H1 (cell line): Measurements from ENCODE around the gene ANKS1B. TPM values are rescaled to one million over a fixed set of nuclear protein-coding genes. Genes with fewer than 3 reads are reported as not detected.

ENCODE experiments used
- CTCF ChIA-PET: fragments of 300-600 bp; sonication (Branson Sonifier 250); formaldehyde crosslinking; loops from one replicate; lab custom pipeline; 2021; ENCODE audit not compliant: partially characterized antibody; lab: Charles Lee
- POLR2A ChIA-PET: fragments of 300-600 bp; sonication (Branson Sonifier 250); formaldehyde crosslinking; loops from one replicate; lab custom pipeline; 2021; ENCODE audit warnings: inconsistent platforms; ENCODE audit not compliant: partially characterized antibody; lab: Charles Lee
- DNase-seq, 2 experiments: peaks; one replicate each; pipeline versions ENCODE4 v3.0.0 to v3.0.0-alpha.2; 2010 to 2022; ENCODE audit warnings: low spot score in 2 of 2, low read depth in 1 of 2, mixed read lengths in 1 of 2
- FAIRE-seq: peaks from 2 replicates; lab custom pipeline; 2011; peaks lifted over from hg19 to GRCh38; lab: Jason Lieb, UNC
- H2AFZ ChIP-seq: 2 replicates; pipeline ENCODE4 v1.8.1; 2012; ENCODE audit warnings: low read length, inconsistent platforms
- H2AK5ac ChIP-seq: 2 replicates; pipeline ENCODE4 v1.6.1; 2013; ENCODE audit warnings: low read depth, low read length
- H2BK120ac ChIP-seq: replicated peaks from 2 replicates; pipeline ENCODE3; 2013; ENCODE audit warnings: low read depth, low read length, inconsistent platforms
- H2BK12ac ChIP-seq: 2 replicates; pipeline ENCODE4 v1.6.1; 2013; ENCODE audit warnings: low read depth, low read length
- H2BK15ac ChIP-seq: 2 replicates; pipeline ENCODE4 v1.6.1; 2013; ENCODE audit warnings: low read length
- H2BK20ac ChIP-seq: 2 replicates; pipeline ENCODE4 v1.6.1; 2013; ENCODE audit warnings: low read length
- H2BK5ac ChIP-seq: 2 replicates; pipeline ENCODE4 v1.6.1; 2013; ENCODE audit warnings: low read depth, low read length
- H3K14ac ChIP-seq: 2 replicates; pipeline ENCODE4 v1.6.1; 2013; ENCODE audit warnings: inconsistent platforms; ENCODE audit not compliant: insufficient read length
- H3K18ac ChIP-seq: 2 replicates; pipeline ENCODE4 v1.6.1; 2013; ENCODE audit warnings: low read length; ENCODE audit errors: extremely low read depth
- H3K23ac ChIP-seq: 2 replicates; pipeline ENCODE4 v1.6.1; 2013; ENCODE audit warnings: inconsistent platforms; ENCODE audit not compliant: insufficient read length
- H3K23me2 ChIP-seq: 2 replicates; pipeline ENCODE4 v1.6.1; 2013; ENCODE audit warnings: low read depth, low read length
- H3K27ac ChIP-seq: 2 replicates; pipeline ENCODE4 v1.6.1; 2011; ENCODE audit warnings: low read depth, low read length, inconsistent platforms
- H3K27me3 ChIP-seq, 4 experiments: replicated peaks in 1 of 4; 1 replicate in 1 of 4; 2 replicates in 3 of 4; pipeline versions ENCODE4 v1.6.1 to v1.8.1; 2011 to 2013; ENCODE audit warnings: low read length in 3 of 4, mild to moderate bottlenecking in 3 of 4, inconsistent platforms in 2 of 4, mixed read lengths in 2 of 4, moderate library complexity in 1 of 4; ENCODE audit not compliant: control insufficient read depth in 3 of 4, insufficient read depth in 3 of 4; ENCODE audit errors: extremely low read depth in 1 of 4
- H3K36me3 ChIP-seq, 4 experiments: 2 replicates each; pipeline versions ENCODE4 v1.6.1 to v1.8.1; 2011 to 2013; ENCODE audit warnings: mild to moderate bottlenecking in 4 of 4, low read length in 3 of 4, moderate library complexity in 2 of 4, control low read depth in 1 of 4, inconsistent platforms in 1 of 4; ENCODE audit not compliant: insufficient read depth in 4 of 4, control insufficient read depth in 2 of 4
- H3K4ac ChIP-seq: replicated peaks from 2 replicates; pipeline ENCODE3; 2013; ENCODE audit warnings: low read length, low read depth, mixed read lengths, inconsistent platforms; ENCODE audit not compliant: insufficient read length
- H3K4me1 ChIP-seq, 4 experiments: replicated peaks in 1 of 4; 1 replicate in 1 of 4; 2 replicates in 3 of 4; pipeline versions ENCODE4 v1.6.1 to v1.8.1; 2011 to 2013; ENCODE audit warnings: low read length in 3 of 4, inconsistent platforms in 2 of 4, mixed read lengths in 1 of 4; ENCODE audit not compliant: insufficient read depth in 4 of 4, control insufficient read depth in 3 of 4
- H3K4me2 ChIP-seq, 2 experiments: 2 replicates each; pipeline versions ENCODE4 v1.6.1 to v1.8.1; 2011 to 2013; ENCODE audit warnings: low read depth in 2 of 2, low read length in 2 of 2, control low read depth in 1 of 2, inconsistent platforms in 1 of 2, mild to moderate bottlenecking in 1 of 2; ENCODE audit not compliant: insufficient read depth in 1 of 2
- H3K4me3 ChIP-seq, 4 experiments: fragments of 200-600, 300-600 bp in 1 of 4; sonication (generic), shearing (Covaris generic), sonication (Bioruptor Twin) in 1 of 4; 2 replicates each; pipeline versions ENCODE4 v1.5.1 to v1.8.1; 2011 to 2016; ENCODE audit warnings: low read length in 4 of 4, low read depth in 3 of 4, control low read depth in 2 of 4, inconsistent platforms in 2 of 4, mild to moderate bottlenecking in 2 of 4, mixed read lengths in 1 of 4, moderate library complexity in 1 of 4; ENCODE audit not compliant: insufficient read depth in 2 of 4; ENCODE audit errors: extremely low read depth in 1 of 4
- H3K56ac ChIP-seq: replicated peaks from 2 replicates; pipeline ENCODE3; 2013; ENCODE audit warnings: low read depth, mild to moderate bottlenecking, mixed read lengths, low read length, inconsistent platforms; ENCODE audit not compliant: insufficient read length
- H3K79me1 ChIP-seq: 2 replicates; pipeline ENCODE4 v1.6.1; 2013; ENCODE audit warnings: low read depth, low read length, control low read depth
- H3K79me2 ChIP-seq, 2 experiments: 2 replicates each; pipeline versions ENCODE4 v1.6.1 to v1.8.1; 2012 to 2013; ENCODE audit warnings: low read length in 2 of 2, mild to moderate bottlenecking in 2 of 2, inconsistent platforms in 1 of 2; ENCODE audit not compliant: insufficient read depth in 2 of 2, control insufficient read depth in 1 of 2
- H3K9ac ChIP-seq, 4 experiments: replicated peaks in 1 of 4; 1 replicate in 1 of 4; 2 replicates in 3 of 4; pipeline versions ENCODE4 v1.6.1 to v1.8.1; 2011 to 2013; ENCODE audit warnings: low read depth in 3 of 4, low read length in 3 of 4, control low read depth in 2 of 4, mild to moderate bottlenecking in 2 of 4, moderate library complexity in 2 of 4, inconsistent platforms in 1 of 4; ENCODE audit errors: extremely low read depth in 1 of 4
- H3K9me3 ChIP-seq, 2 experiments: 2 replicates each; pipeline versions ENCODE4 v1.6.1 to v1.8.1; 2012 to 2013; ENCODE audit warnings: mild to moderate bottlenecking in 2 of 2, moderate library complexity in 2 of 2, control low read depth in 1 of 2, inconsistent platforms in 1 of 2, low read depth in 1 of 2, low read length in 1 of 2, mixed read lengths in 1 of 2; ENCODE audit not compliant: insufficient read depth in 2 of 2
- H4K20me1 ChIP-seq, 2 experiments: replicated peaks in 1 of 2; 2 replicates each; pipeline versions ENCODE3 to v1.8.1; 2011 to 2013; ENCODE audit warnings: inconsistent platforms in 2 of 2, low read length in 2 of 2, mild to moderate bottlenecking in 1 of 2; ENCODE audit not compliant: insufficient read depth in 2 of 2, control insufficient read depth in 1 of 2
- H4K5ac ChIP-seq: 2 replicates; pipeline ENCODE4 v1.6.1; 2013; ENCODE audit warnings: low read length, low read depth, mixed read lengths, inconsistent platforms; ENCODE audit not compliant: insufficient read length
- H4K8ac ChIP-seq: 2 replicates; pipeline ENCODE4 v1.8.0; 2013; ENCODE audit warnings: mild to moderate bottlenecking, moderate library complexity, low read length, inconsistent platforms; ENCODE audit not compliant: insufficient read depth; ENCODE audit errors: extremely low read depth
- H4K91ac ChIP-seq: replicated peaks from 2 replicates; pipeline ENCODE3; 2013; ENCODE audit warnings: low read length, mixed read lengths, inconsistent platforms; ENCODE audit not compliant: insufficient read length
- CHD2 ChIP-seq: IDR thresholded peaks from 2 replicates; pipeline ENCODE4 v1.6.1; 2012; ENCODE audit warnings: low read length, improper control_type of control experiment
- EGR1 ChIP-seq: IDR thresholded peaks from 2 replicates; pipeline ENCODE4 v1.6.1; 2011; ENCODE audit warnings: low read depth, low read length, borderline replicate concordance
- HDAC2 ChIP-seq, 2 experiments: fragments of 300-600 bp in 1 of 2; sonication (generic) in 1 of 2; IDR thresholded peaks; 2 replicates each; pipeline ENCODE4 v1.6.1; 2011 to 2012; ENCODE audit warnings: low read depth in 2 of 2, low read length in 2 of 2, mild to moderate bottlenecking in 2 of 2, moderate library complexity in 2 of 2, borderline replicate concordance in 1 of 2, inconsistent platforms in 1 of 2
- JUN ChIP-seq: IDR thresholded peaks from 2 replicates; pipeline ENCODE4 v1.6.1; 2011; ENCODE audit warnings: low read depth, mild to moderate bottlenecking, improper control_type of control experiment, low read length
- KDM5A ChIP-seq: fragments of 200-600 bp; IDR thresholded peaks from 2 replicates; pipeline ENCODE4 v1.7.1; 2012; ENCODE audit warnings: mild to moderate bottlenecking, low read length, inconsistent platforms, mixed read lengths
- PHF8 ChIP-seq: fragments of 200-600 bp; sonication (generic); conservative IDR thresholded peaks from 2 replicates; pipeline ENCODE4 v1.7.1; 2012; ENCODE audit warnings: low read depth, mild to moderate bottlenecking, inconsistent platforms, low read length, moderate library complexity
- POU5F1 ChIP-seq: IDR thresholded peaks from 2 replicates; pipeline ENCODE4 v1.6.1; 2011; ENCODE audit warnings: low read depth, mild to moderate bottlenecking, low read length, moderate library complexity
- RAD21 ChIP-seq, 2 experiments: IDR thresholded peaks in 1 of 2; conservative IDR thresholded peaks in 1 of 2; 2 replicates each; pipeline ENCODE4 v1.6.1; 2011; ENCODE audit warnings: low read depth in 2 of 2, low read length in 2 of 2, improper control_type of control experiment in 1 of 2, inconsistent platforms in 1 of 2, mild to moderate bottlenecking in 1 of 2, moderate library complexity in 1 of 2
- RBBP5 ChIP-seq: IDR thresholded peaks from 2 replicates; pipeline ENCODE4 v1.7.1; 2012; ENCODE audit warnings: low read depth, mild to moderate bottlenecking, inconsistent platforms, low read length, moderate library complexity, borderline replicate concordance
- RFX5 ChIP-seq: IDR thresholded peaks from 2 replicates; pipeline ENCODE4 v1.6.1; 2011; ENCODE audit warnings: low read depth, low read length, improper control_type of control experiment, borderline replicate concordance
- RXRA ChIP-seq: IDR thresholded peaks from 2 replicates; pipeline ENCODE4 v1.6.1; 2011; ENCODE audit warnings: low read depth, mild to moderate bottlenecking, low read length, moderate library complexity; ENCODE audit not compliant: insufficient read depth
- SIRT6 ChIP-seq: IDR thresholded peaks from one replicate; pipeline ENCODE4 v1.7.1; 2012; ENCODE audit warnings: low read length, inconsistent platforms
- SP1 ChIP-seq: IDR thresholded peaks from 2 replicates; pipeline ENCODE4 v1.6.1; 2011; ENCODE audit warnings: low read depth, low read length
- SRF ChIP-seq: IDR thresholded peaks from 2 replicates; pipeline ENCODE4 v1.6.1; 2011; ENCODE audit warnings: mild to moderate bottlenecking, low read depth, low read length, moderate library complexity
- TCF12 ChIP-seq: IDR thresholded peaks from 2 replicates; pipeline ENCODE4 v1.6.1; 2011; ENCODE audit warnings: low read depth, mild to moderate bottlenecking, low read length
- WGBS, 2 experiments: shearing (Covaris generic) in 1 of 2; methylation state at CpG; one replicate each; pipeline versions ENCODE4 v1.1.6 to v1.1.7; 2013 to 2015; ENCODE audit warnings: low lambda C conversion rate in 2 of 2, mixed read lengths in 2 of 2, inconsistent platforms in 1 of 2, low coverage in 1 of 2, missing lambda C conversion rate in 1 of 2; ENCODE audit not compliant: insufficient replicate concordance in 2 of 2, insufficient coverage in 1 of 2, insufficient read length in 1 of 2; ENCODE audit errors: extremely low coverage in 1 of 2, missing lambda C conversion rate in 1 of 2; 5-methylcytosine and 5-hydroxymethylcytosine counted together
- polyA plus RNA-seq, 7 experiments: library from polyadenylated mRNA; depleted of rRNA in 3 of 7; stranded (reverse) in 5 of 7; unstranded in 2 of 7; fragments of >200 nt in 5 of 7; fragments of 200-250 nt in 2 of 7; gene quantifications; 1 replicate in 5 of 7; 2 replicates in 1 of 7; 4 replicates in 1 of 7; pipeline versions ENCODE4 v1.2.1 to v1.2.3, GENCODE V29; 2011 to 2013; ENCODE audit warnings: missing spikeins in 2 of 7, mixed read lengths in 2 of 7
- total RNA-seq: library from RNA; stranded (reverse); fragmentation: NEBNext Ultra II Directional; extraction: Animal tissue kit (Norgen Biotek cat#: 25700); gene quantifications from 2 replicates; pipeline ENCODE4 v1.2.1, GENCODE V29; 2021

Gene ANKS1B
- total and polyA plus RNA-seq, 2 of the 8 experiments (the other 6 are each of a cell fraction or from before 2014, with no cell fraction given) = 2.7 to 6.1 TPM

- Histone ChIP-seq H3K4me3 (no peak overlapping the region), H3K56ac (no peak overlapping the region)
- DNase-seq = no peak
Measured at GRCh38 chr12:98780261-98780660, 1204.5 kb downstream of the ANKS1B start.

More at GRCh38 chr12:98780261-98780660, 1204.5 kb downstream of the ANKS1B start:
- Histone ChIP-seq H3K18ac (no peak overlapping the region), H4K5ac (no peak overlapping the region), H2BK5ac (no peak overlapping the region), H3K27me3 (no peaks in the 10 kb centered on the region)
- TF ChIP-seq SP1 (no peak), RBBP5 (no peak), RAD21 (IDR thresholded peaks at IDR 0.05 in 1 of 2, conservative IDR thresholded peaks at IDR 0.05 in 1 of 2; ENCODE audit: low read depth in 2 of 2, low read length in 2 of 2) (no peak), PHF8 (no peak), HDAC2 (IDR thresholded peaks at IDR 0.05; ENCODE audit: borderline replicate concordance in 1 of 2, low read depth in 2 of 2, low read length in 2 of 2) (no peak), TCF12 (no peak), SIRT6 (no peak), KDM5A (no peak), RXRA (no peak), SRF (no peak), JUN (no peak), RFX5 (no peak), POU5F1 (no peak), EGR1 (no peak), CHD2 (no peak)
- TF ChIP-seq, all 59 proteins: peak for 0
- FAIRE-seq = no peak
- H2BK12ac ChIP-seq = no peak overlapping the region
- H2AFZ ChIP-seq = no peak overlapping the region
- no peaks in the 10 kb centered on the region for H3K36me3 ChIP-seq
- no peak overlapping the region for H2BK20ac ChIP-seq
- CTCF ChIA-PET = no interaction called here
- no peak overlapping the region for H2BK15ac ChIP-seq
- WGBS, 2 experiments = 81% methylated on average over 4 of the region's 4 CpGs; no CpG with 5 or more reads in 1 of the 2 experiments
- H2BK120ac ChIP-seq = no peak overlapping the region
- H3K4ac ChIP-seq = no peak overlapping the region
- H3K4me2 ChIP-seq = no peak overlapping the region
- no peak overlapping the region for H2AK5ac ChIP-seq
- H3K9me3 ChIP-seq = no peaks in the 10 kb centered on the region
- no peak overlapping the region for H4K91ac ChIP-seq
- H4K20me1 ChIP-seq = no peaks in the 10 kb centered on the region
- H3K9ac ChIP-seq = no peak overlapping the region
- POLR2A ChIA-PET = no interaction called here
- no peaks in the 10 kb centered on the region for H3K79me2 ChIP-seq
- no peak overlapping the region for H3K27ac ChIP-seq
- H3K14ac ChIP-seq = no peak overlapping the region
- no peaks in the 10 kb centered on the region for H3K4me1 ChIP-seq
- H3K79me1 ChIP-seq = no peaks in the 10 kb centered on the region
- no peak overlapping the region for H4K8ac ChIP-seq
- no peaks in the 10 kb centered on the region for H3K23me2 ChIP-seq
- H3K23ac ChIP-seq = no peak overlapping the region
